ENCODE data around the gene HMGB1. TPM values are rescaled to one million over a fixed set of nuclear protein-coding genes. Genes with fewer than 3 reads are reported as not detected.
"Not testable (repeated sequence)": the region's sequence is repeated elsewhere in the genome, so short reads cannot be mapped to it uniquely, and the experiment has no call there.

HMGB1 gene
- total RNA-seq, 1 donor from 2014 or later, result 135 TPM

DNA sequence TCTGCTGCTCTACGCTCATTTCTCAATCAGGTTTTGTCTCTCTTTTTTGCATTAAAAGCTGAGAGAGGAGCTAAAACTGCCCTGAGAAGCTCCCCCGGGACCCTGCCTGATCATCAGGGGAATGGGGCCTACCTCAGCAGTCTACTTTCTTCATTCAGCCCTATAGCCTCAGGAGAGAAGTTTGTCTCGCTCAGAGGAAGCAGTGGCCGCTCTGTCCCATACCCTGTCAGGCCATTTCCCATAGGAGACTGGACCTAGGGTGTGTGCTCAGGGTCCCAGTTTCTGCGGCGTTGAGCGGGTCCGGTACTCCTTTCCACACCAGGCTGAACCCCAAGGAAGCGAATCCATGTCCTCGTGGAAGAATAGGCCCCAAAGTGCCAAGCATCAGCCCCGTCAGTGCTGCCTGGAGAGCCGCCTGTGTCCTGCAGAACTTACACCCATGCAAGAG lies 21.8 kb downstream of the HMGB1 start:
- no peak for DNase-seq (ENCODE audit: low spot score in 2 of 2)
- Histone ChIP-seq H3K4me1 (no peaks in the 10 kb centered on the region), H3K4me3 (no peak overlapping the region), H3K27ac (no peak overlapping the region), H3K36me3 (no peaks in the 10 kb centered on the region), H3K9me3 (no peaks in the 10 kb centered on the region), H3K27me3 (no peaks in the 10 kb centered on the region)
- TF ChIP-seq, protein P1, sequence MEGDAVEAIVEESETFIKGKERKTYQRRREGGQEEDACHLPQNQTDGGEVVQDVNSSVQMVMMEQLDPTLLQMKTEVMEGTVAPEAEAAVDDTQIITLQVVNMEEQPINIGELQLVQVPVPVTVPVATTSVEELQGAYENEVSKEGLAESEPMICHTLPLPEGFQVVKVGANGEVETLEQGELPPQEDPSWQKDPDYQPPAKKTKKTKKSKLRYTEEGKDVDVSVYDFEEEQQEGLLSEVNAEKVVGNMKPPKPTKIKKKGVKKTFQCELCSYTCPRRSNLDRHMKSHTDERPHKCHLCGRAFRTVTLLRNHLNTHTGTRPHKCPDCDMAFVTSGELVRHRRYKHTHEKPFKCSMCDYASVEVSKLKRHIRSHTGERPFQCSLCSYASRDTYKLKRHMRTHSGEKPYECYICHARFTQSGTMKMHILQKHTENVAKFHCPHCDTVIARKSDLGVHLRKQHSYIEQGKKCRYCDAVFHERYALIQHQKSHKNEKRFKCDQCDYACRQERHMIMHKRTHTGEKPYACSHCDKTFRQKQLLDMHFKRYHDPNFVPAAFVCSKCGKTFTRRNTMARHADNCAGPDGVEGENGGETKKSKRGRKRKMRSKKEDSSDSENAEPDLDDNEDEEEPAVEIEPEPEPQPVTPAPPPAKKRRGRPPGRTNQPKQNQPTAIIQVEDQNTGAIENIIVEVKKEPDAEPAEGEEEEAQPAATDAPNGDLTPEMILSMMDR (IDR thresholded peaks at IDR 0.05), result no peak
- intact Hi-C loops (cut with DNase I), result loop anchor here (2.0 kb wide), 4 partner anchors 13 to 49 kb away; partner anchors contain the start of genes HMGB1 and UBE2L5

DNA sequence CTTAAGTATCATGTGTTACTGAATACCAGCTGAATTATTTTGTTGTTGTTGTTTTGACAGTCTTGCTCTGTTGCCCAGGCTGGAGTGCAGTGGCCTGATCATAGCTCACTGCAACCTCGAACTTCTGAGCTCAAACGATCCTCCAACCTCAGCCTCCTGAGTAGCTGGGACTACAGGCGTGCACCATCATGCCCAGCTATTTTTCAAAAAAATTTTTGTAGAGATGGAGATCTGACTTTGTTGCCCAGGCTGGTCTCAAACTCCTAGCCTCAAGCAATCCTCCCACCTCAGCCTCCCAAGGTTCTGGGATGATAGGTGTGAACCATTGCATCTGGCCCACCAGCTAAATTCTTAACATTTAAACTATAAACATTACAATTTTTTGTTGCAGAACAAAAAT lies 22.2 kb downstream of the HMGB1 start:
- H3K9me3 ChIP-seq; DNase-seq (ENCODE audit: low spot score in 2 of 2); intact Hi-C loops (cut with DNase I); H3K27me3 ChIP-seq; H3K36me3 ChIP-seq; H3K27ac ChIP-seq; H3K4me3 ChIP-seq; H3K4me1 ChIP-seq: not testable (repeated sequence)

DNA sequence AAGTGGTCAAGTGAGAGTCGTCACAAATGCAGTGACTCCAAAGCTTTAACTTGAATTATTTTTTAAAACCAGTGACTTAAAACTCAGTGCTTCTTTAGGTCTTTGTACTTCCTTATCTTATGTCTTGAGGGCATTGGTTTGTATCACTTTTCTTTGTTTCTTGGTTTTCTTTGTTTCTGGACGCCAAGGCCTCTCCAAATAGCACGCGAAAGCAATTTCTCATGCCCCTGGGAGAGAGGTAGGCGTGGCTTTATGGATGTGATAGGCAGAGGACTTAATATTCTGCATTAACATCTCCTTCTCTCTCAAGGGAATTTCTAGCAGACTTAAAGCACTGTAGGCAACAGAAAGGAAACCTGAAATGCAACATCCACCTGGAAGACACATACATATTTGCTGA lies 22.8 kb downstream of the HMGB1 start:
- no peaks in the 10 kb centered on the region for H3K4me1 ChIP-seq
- intact Hi-C loops (cut with DNase I), result no loop called here
- no peaks in the 10 kb centered on the region for H3K9me3 ChIP-seq
- H3K27me3 ChIP-seq, result no peaks in the 10 kb centered on the region
- DNase-seq (ENCODE audit: low spot score in 2 of 2), result no peak
- no peak overlapping the region for H3K4me3 ChIP-seq
- no peaks in the 10 kb centered on the region for H3K36me3 ChIP-seq
- TF ChIP-seq, protein P1 (IDR thresholded peaks at IDR 0.05), result no peak
- H3K27ac ChIP-seq, result no peak overlapping the region

DNA sequence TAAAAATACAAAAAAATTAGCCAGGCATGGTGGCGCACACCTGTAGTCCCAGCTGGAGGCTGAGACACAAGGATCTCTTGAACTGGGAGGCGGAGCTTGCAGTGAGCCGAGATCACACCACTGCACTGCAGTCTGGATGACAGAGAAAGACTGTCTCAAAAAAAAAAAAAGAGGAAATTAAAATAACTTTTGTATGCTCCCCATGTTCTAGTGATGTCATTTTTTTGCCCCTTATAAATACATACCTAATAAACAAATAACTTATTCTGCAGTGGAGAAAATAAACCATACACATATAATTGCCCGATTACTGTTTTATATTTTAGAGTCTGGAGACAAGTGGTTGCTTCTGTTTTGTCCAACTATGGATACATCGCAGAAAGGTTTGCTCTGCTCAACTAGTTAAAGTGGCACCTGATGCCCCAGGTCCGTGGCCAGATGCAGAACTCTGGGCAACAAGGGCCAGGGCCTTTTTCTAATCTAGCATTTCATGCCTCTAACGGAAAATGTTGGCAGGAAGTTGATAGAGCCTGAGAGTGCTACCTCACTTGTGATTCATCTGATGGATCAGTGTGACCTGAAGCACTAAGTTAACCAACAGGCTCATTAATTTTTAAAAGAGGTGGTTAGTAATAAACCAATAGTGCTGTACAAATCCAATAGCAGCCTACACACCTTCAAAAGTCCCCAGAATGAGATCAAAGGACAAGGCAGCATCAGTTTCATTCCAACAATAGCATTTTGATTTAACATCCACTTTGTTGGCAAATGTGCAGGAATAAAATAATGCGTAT lies 24.6 kb downstream of the HMGB1 start:
- TF ChIP-seq, protein P1 (IDR thresholded peaks at IDR 0.05), result no peak

DNA sequence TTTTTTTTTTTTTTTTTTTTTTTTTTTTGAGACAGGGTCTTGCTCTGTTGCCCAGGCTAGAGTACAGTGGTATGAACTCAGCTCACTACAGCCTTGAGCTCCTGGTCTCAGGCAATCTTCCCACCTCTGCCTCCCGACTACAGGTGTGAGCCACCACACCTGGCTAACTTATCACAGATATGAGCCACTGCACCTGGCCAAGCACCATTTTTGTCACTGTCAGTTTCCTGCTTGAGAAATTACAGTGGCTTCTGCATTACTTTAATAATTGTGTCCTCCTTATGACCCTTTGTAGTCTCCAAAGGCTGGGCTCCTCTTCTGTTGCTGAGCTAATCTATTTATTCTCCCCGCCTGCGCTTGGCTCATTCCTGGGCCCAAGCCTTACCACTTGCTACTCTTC lies 27.4 kb downstream of the HMGB1 start:
- no peak overlapping the region for H3K27ac ChIP-seq
- H3K9me3 ChIP-seq, result no peaks in the 10 kb centered on the region
- H3K36me3 ChIP-seq, result no peaks in the 10 kb centered on the region
- intact Hi-C loops (cut with DNase I), result no loop called here
- H3K27me3 ChIP-seq, result no peaks in the 10 kb centered on the region
- TF ChIP-seq, protein P1 (IDR thresholded peaks at IDR 0.05), result no peak
- DNase-seq (ENCODE audit: low spot score in 2 of 2), result no peak
- no peak overlapping the region for H3K4me3 ChIP-seq
- no peaks in the 10 kb centered on the region for H3K4me1 ChIP-seq

More for the DNA sequence above, 24.6 kb downstream of the HMGB1 start:
- no peak for DNase-seq (ENCODE audit: low spot score in 2 of 2)
- Histone ChIP-seq H3K27me3 (no peaks in the 10 kb centered on the region), H3K4me3 (no peak overlapping the region), H3K4me1 (no peaks in the 10 kb centered on the region), H3K27ac (no peak overlapping the region), H3K36me3 (no peaks in the 10 kb centered on the region), H3K9me3 (no peaks in the 10 kb centered on the region)
- intact Hi-C loops (cut with DNase I), result no loop called here

DNA sequence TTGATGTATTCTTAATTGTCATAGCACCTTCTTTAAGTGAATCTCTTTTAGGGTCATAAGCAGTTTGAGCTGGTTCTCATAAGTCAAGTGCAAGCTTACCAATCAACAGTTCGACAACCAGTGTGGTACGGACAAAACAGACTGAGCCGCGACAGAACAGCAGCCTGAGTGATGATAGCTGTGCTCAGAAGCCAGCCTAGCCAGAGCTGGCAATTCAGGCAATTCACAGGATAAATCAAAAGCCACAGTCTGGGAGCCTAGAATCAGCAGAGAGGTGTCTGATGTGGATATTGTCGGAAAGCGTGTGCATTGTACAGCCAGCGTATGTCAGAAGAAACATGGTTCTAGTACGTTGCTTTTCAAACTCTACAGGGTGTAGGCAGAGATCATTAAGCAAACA lies 28.6 kb downstream of the HMGB1 start:
- DNase-seq (ENCODE audit: low spot score in 2 of 2), result no peak

More for the DNA sequence above, 28.6 kb downstream of the HMGB1 start:
- H3K9me3 ChIP-seq, result no peaks in the 10 kb centered on the region
- H3K36me3 ChIP-seq, result no peaks in the 10 kb centered on the region
- TF ChIP-seq, protein P1 (IDR thresholded peaks at IDR 0.05), result no peak
- H3K4me3 ChIP-seq, result no peak overlapping the region
- H3K27me3 ChIP-seq, result no peaks in the 10 kb centered on the region
- no peaks in the 10 kb centered on the region for H3K4me1 ChIP-seq
- intact Hi-C loops (cut with DNase I), result no loop called here
- no peak overlapping the region for H3K27ac ChIP-seq
